Testis (tissue), 2 donors: ENCODE measurements around the gene RABL2A.
"Not testable (repeated sequence)": the region's sequence is repeated elsewhere in the genome, so short reads cannot be mapped to it uniquely, and the experiment has no call there.

Source experiments
- POLR2A ChIP-seq: fragments of 450-650 bp; IDR thresholded peaks from one replicate; pipeline ENCODE4 v1.6.1; 2017; ENCODE audit warnings: antibody characterized with exemption, mild to moderate bottlenecking, moderate library complexity
- TF ChIP-seq, protein P1 (sequence below), 3 experiments: fragments of 450-650 bp in 2 of 3; fragments of 200-600 bp in 1 of 3; sonication (generic) in 1 of 3; IDR thresholded peaks; one replicate each; pipeline ENCODE4 v1.5.1; 2016 to 2019; ENCODE audit warnings: antibody characterized with exemption in 3 of 3, mild to moderate bottlenecking in 2 of 3, moderate library complexity in 1 of 3

GRCh38 chr2:113606036-113606435 lies 21.0 kb upstream of the RABL2A start:
- TF ChIP-seq, protein P1, sequence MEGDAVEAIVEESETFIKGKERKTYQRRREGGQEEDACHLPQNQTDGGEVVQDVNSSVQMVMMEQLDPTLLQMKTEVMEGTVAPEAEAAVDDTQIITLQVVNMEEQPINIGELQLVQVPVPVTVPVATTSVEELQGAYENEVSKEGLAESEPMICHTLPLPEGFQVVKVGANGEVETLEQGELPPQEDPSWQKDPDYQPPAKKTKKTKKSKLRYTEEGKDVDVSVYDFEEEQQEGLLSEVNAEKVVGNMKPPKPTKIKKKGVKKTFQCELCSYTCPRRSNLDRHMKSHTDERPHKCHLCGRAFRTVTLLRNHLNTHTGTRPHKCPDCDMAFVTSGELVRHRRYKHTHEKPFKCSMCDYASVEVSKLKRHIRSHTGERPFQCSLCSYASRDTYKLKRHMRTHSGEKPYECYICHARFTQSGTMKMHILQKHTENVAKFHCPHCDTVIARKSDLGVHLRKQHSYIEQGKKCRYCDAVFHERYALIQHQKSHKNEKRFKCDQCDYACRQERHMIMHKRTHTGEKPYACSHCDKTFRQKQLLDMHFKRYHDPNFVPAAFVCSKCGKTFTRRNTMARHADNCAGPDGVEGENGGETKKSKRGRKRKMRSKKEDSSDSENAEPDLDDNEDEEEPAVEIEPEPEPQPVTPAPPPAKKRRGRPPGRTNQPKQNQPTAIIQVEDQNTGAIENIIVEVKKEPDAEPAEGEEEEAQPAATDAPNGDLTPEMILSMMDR (IDR thresholded peaks at IDR 0.05), result not testable (repeated sequence)
- not testable (repeated sequence) for TF ChIP-seq POLR2A
